Vagina (tissue), 2 donors: ENCODE results near the gene PTK6. TPM values are rescaled to one million over a fixed set of nuclear protein-coding genes. Genes with fewer than 3 reads are reported as not detected.
"Not testable (repeated sequence)": the region's sequence is repeated elsewhere in the genome, so short reads cannot be mapped to it uniquely, and the experiment has no call there.

Experiments
- DNase-seq, 2 donors: peaks; one replicate each; pipeline ENCODE4 v3.0.0-alpha.2; 2017; ENCODE audit errors: extremely low spot score in 2 of 2
- H3K27ac ChIP-seq: fragments of 200-600 bp; sonication (generic); one replicate; pipeline ENCODE4 v1.5.1; 2019
- H3K27me3 ChIP-seq: fragments of 200-600 bp; sonication (generic); one replicate; pipeline ENCODE4 v1.5.1; 2019
- H3K36me3 ChIP-seq, 2 donors: fragments of 200-600 bp; sonication (generic); one replicate each; pipeline ENCODE4 v1.5.1; 2017 to 2019
- H3K4me1 ChIP-seq: fragments of 200-600 bp; sonication (generic); one replicate; pipeline ENCODE4 v1.5.1; 2019
- H3K4me3 ChIP-seq, 2 donors: fragments of 200-600 bp; sonication (generic); 1 replicate in 1 of 2; 2 replicates in 1 of 2; pipeline ENCODE4 v1.5.1; 2016 to 2019
- H3K9me3 ChIP-seq: fragments of 200-600 bp; sonication (generic); one replicate; pipeline ENCODE4 v1.5.1; 2019
- CTCF ChIP-seq, 3 experiments: fragments of 450-650 bp in 2 of 3; fragments of 200-600 bp in 1 of 3; sonication (generic) in 1 of 3; IDR thresholded peaks; one replicate each; pipeline ENCODE4 v1.5.1; 2017 to 2019; ENCODE audit warnings: antibody characterized with exemption in 3 of 3, mild to moderate bottlenecking in 2 of 3, moderate library complexity in 2 of 3
- POLR2A ChIP-seq, 2 donors: fragments of 450-650 bp; IDR thresholded peaks; one replicate each; pipeline ENCODE4 v1.6.1; 2017; ENCODE audit warnings: antibody characterized with exemption in 2 of 2, mild to moderate bottlenecking in 2 of 2, moderate library complexity in 2 of 2
- POLR2AphosphoS5 ChIP-seq, 2 donors: sonication (generic); formaldehyde crosslinking; IDR thresholded peaks; one replicate each; pipeline ENCODE4 v1.9.0; 2017; ENCODE audit warnings: antibody characterized with exemption in 2 of 2, mild to moderate bottlenecking in 2 of 2, low read depth in 1 of 2; ENCODE audit not compliant: insufficient read depth in 1 of 2
- intact Hi-C: fragments of 100-400 bp; cut with DNase I; formaldehyde crosslinking; loops from one replicate; pipeline ENCODE4 v1.15.1; 2023
- total RNA-seq: library from RNA; depleted of rRNA; stranded (reverse); fragments of >200 nt; gene quantifications from one replicate; pipeline ENCODE4 v1.2.3, GENCODE V29; 2016

Gene PTK6
- total RNA-seq, 1 donor from 2014 or later: 25.8 TPM

- TF ChIP-seq POLR2A (IDR thresholded peaks at IDR 0.05) (no peak), CTCF (IDR thresholded peaks at IDR 0.05) (no peak), POLR2AphosphoS5 (IDR thresholded peaks at IDR 0.05; ENCODE audit: insufficient read depth in 1 of 2, low read depth in 1 of 2) (no peak)
- Histone ChIP-seq H3K27me3 (no peaks in the 10 kb centered on the region), H3K27ac (no peak overlapping the region), H3K4me1 (peaks cover 35% of the 10 kb centered on the region), H3K9me3 (no peaks in the 10 kb centered on the region), H3K36me3 (no peaks in the 10 kb centered on the region), H3K4me3 (no peak overlapping the region)
- intact Hi-C loops: no loop called here
- DNase-seq: no peak
Measured at GRCh38 chr20:63518351-63518861, 18.8 kb downstream of the PTK6 start.

GRCh38 chr20:63517376-63518309 lies 19.5 kb downstream of the PTK6 start:
- Histone ChIP-seq H3K4me3 (no peak overlapping the region), H3K36me3 (no peaks in the 10 kb centered on the region), H3K9me3 (no peaks in the 10 kb centered on the region), H3K27ac (no peak overlapping the region), H3K27me3 (no peaks in the 10 kb centered on the region), H3K4me1 (peaks cover 27% of the 10 kb centered on the region)
- no peak for TF ChIP-seq CTCF (IDR thresholded peaks at IDR 0.05)
- no peak for TF ChIP-seq POLR2AphosphoS5 (IDR thresholded peaks at IDR 0.05; ENCODE audit: insufficient read depth in 1 of 2, low read depth in 1 of 2)
- no peak for TF ChIP-seq POLR2A (IDR thresholded peaks at IDR 0.05)
- intact Hi-C loops: no loop called here
- DNase-seq: no peak

- H3K9me3 ChIP-seq, H3K27ac ChIP-seq, H3K36me3 ChIP-seq, H3K4me1 ChIP-seq, H3K27me3 ChIP-seq, H3K4me3 ChIP-seq, intact Hi-C loops, DNase-seq: not testable (repeated sequence)
Measured at GRCh38 chr20:63514520-63514919, 22.7 kb downstream of the PTK6 start.

GRCh38 chr20:63513207-63513606 lies 24.0 kb downstream of the PTK6 start:
- Histone ChIP-seq H3K4me3 (no peak overlapping the region), H3K36me3 (no peaks in the 10 kb centered on the region), H3K9me3 (no peaks in the 10 kb centered on the region), H3K4me1 (no peaks in the 10 kb centered on the region), H3K27ac (no peak overlapping the region), H3K27me3 (no peaks in the 10 kb centered on the region)
- DNase-seq: no peak
- intact Hi-C loops: no loop called here
- no peak for TF ChIP-seq POLR2AphosphoS5 (IDR thresholded peaks at IDR 0.05; ENCODE audit: insufficient read depth in 1 of 2, low read depth in 1 of 2)
- TF ChIP-seq CTCF (IDR thresholded peaks at IDR 0.05): no peak
- no peak for TF ChIP-seq POLR2A (IDR thresholded peaks at IDR 0.05)

GRCh38 chr20:63509088-63509564 lies 28.1 kb downstream of the PTK6 start:
- TF ChIP-seq POLR2AphosphoS5 (IDR thresholded peaks at IDR 0.05; ENCODE audit: insufficient read depth in 1 of 2, low read depth in 1 of 2) (no peak), POLR2A (IDR thresholded peaks at IDR 0.05) (no peak), CTCF (IDR thresholded peaks at IDR 0.05) (no peak)
- Histone ChIP-seq H3K36me3 (no peaks in the 10 kb centered on the region), H3K27me3 (no peaks in the 10 kb centered on the region), H3K9me3 (no peaks in the 10 kb centered on the region), H3K4me3 (no peak overlapping the region), H3K27ac (no peak overlapping the region), H3K4me1 (no peaks in the 10 kb centered on the region)
- intact Hi-C loops: no loop called here
- DNase-seq: no peak
